SK-N-MC (cell line): Measurements from ENCODE around the gene FOXA1.

Source experiments
- DNase-seq: peaks from one replicate; pipeline ENCODE4 v3.0.0-alpha.2; 2011; ENCODE audit warnings: low read depth, low spot score
- H3K27ac ChIP-seq: fragments of 200-600 bp; sonication (generic); 2 replicates; pipeline ENCODE4 v1.5.1; 2016; ENCODE audit warnings: mixed run types
- H3K36me3 ChIP-seq: fragments of 200-600 bp; sonication (generic); 2 replicates; pipeline ENCODE4 v1.6.1; 2017; ENCODE audit warnings: antibody characterized with exemption, low read length, mixed read lengths; ENCODE audit not compliant: insufficient read depth
- H3K4me3 ChIP-seq: fragments of 200-600 bp; sonication (generic); 2 replicates; pipeline ENCODE4 v1.5.1; 2016
- H3K9ac ChIP-seq: fragments of 200-600 bp; sonication (generic); 2 replicates; pipeline ENCODE4 v1.8.0; 2017; ENCODE audit warnings: mixed run types, mixed read lengths; ENCODE audit not compliant: insufficient read length
- H3K9me3 ChIP-seq: fragments of 200-600 bp; sonication (generic); 2 replicates; pipeline ENCODE4 v1.6.1; 2017; ENCODE audit warnings: low read depth, mild to moderate bottlenecking, antibody characterized with exemption, low read length, moderate library complexity, mixed read lengths
- EZH2 ChIP-seq: fragments of 200-600 bp; sonication (generic); IDR thresholded peaks from one replicate; pipeline ENCODE4 v1.6.1; 2017; ENCODE audit warnings: antibody characterized with exemption
- FOXP2 ChIP-seq: optimal IDR thresholded peaks from 2 replicates; pipeline ENCODE3; 2011; ENCODE audit warnings: mild to moderate bottlenecking, moderate library complexity; ENCODE audit not compliant: insufficient read depth; ENCODE audit errors: extremely low read length, control extremely low read depth
- POLR2AphosphoS5 ChIP-seq: IDR thresholded peaks from 2 replicates; pipeline ENCODE4 v1.6.1; 2012; ENCODE audit warnings: mild to moderate bottlenecking, low read depth, low read length, borderline replicate concordance

Gene FOXA1

DNA sequence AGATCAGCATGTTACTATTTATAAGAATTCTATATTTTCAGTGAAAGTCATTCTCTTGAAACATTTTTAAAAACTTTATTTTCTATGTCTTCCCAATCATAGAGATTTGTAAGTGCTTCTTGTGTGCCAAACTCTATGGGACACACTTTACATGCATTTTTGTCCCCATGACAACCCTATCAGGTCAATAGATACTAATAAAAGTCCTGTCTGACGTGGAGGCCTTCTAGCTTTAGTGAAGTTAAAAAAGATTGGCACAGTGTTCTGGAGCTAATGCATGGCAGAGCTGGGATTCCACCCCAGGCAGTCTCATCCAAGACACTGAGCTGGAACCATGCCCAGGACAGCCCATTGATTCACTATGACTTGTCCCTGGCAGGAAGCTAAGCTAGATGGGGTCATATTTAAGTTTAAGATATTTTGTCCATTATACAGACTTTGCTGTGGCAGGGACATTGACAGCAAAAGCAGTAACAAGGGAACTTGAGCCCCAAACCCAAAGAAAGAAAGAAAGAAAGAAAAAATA lies 28.4 kb upstream of the FOXA1 start:
- H3K9ac ChIP-seq: no peak overlapping the region
- peak; percentile 45 for DNase-seq
- TF ChIP-seq POLR2AphosphoS5: no peak
- TF ChIP-seq FOXP2: no peak
- no peak for TF ChIP-seq EZH2
- H3K36me3 ChIP-seq: no peaks in the 10 kb centered on the region
- no peaks in the 10 kb centered on the region for H3K9me3 ChIP-seq
- H3K27ac ChIP-seq: peak overlapping the region; percentile 83
- H3K4me3 ChIP-seq: no peak overlapping the region

DNA sequence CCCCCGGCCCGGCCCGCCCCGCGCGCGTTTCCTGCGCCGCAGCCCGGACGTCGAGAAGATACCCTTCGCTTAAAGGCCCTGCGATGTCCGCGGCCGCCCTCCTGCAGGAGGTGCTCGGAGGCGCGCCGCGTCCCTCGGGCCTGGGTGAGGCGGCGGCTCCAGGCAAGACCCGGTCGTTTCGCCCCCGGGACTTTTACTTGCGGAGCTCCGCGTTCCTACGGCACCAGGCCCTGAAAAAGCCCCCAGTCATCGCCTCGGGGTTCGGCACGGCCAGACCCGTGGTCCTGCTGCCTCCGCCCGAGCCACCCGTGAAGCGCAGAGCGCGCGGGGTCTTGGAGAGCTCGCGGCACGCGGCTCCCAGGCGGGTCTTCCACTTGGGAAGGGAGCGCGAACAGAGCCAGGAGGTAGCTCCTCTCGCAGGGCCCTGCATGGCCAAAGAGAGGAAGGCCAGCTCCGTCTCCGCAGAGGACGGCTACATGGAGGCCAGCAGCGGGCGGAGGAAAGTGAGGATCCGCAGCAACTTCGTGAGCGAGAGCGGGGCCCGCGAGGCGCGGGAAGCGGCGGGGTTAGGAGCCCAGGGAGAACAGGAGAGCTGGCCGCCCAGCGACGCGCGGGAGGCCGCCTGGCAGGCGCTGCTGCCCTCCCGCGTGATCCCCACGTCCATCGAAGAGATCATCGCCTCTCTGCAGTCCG lies 27.3 kb upstream of the FOXA1 start:
- no peak for TF ChIP-seq EZH2
- no peak for TF ChIP-seq FOXP2
- no peak for TF ChIP-seq POLR2AphosphoS5
- Histone ChIP-seq H3K36me3 (no peaks in the 10 kb centered on the region), H3K9ac (no peak overlapping the region), H3K9me3 (no peaks in the 10 kb centered on the region), H3K4me3 (no peak overlapping the region), H3K27ac (no peak overlapping the region)
- no peak for DNase-seq

DNA sequence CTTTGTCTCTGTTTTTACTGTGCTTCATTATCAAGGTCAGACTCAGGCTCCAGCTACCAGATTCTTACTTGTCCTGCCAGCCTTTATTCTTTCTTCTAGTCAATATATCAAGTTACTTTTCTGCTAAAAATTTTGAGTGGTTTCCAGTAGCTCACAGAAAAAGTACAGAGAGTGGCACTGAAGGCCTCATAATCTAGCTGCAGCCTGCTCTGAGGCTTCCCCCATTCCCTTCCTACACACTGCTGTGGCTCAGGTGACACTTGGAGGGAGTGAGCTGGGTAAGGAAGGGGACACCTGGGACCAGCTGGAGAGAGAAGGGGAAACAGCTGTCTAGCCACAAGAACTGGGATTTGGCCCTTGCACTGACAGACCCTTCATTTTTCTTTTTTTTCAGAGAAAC lies 25.8 kb upstream of the FOXA1 start:
- H3K9me3 ChIP-seq: no peaks in the 10 kb centered on the region; the same call in 1 of the 2 replicates
- H3K27ac ChIP-seq: no peak overlapping the region
- TF ChIP-seq POLR2AphosphoS5 (no peak), EZH2 (no peak), FOXP2 (no peak)
- no peak for DNase-seq
- no peaks in the 10 kb centered on the region for H3K36me3 ChIP-seq
- H3K9ac ChIP-seq: no peak overlapping the region
- H3K4me3 ChIP-seq: no peak overlapping the region

DNA sequence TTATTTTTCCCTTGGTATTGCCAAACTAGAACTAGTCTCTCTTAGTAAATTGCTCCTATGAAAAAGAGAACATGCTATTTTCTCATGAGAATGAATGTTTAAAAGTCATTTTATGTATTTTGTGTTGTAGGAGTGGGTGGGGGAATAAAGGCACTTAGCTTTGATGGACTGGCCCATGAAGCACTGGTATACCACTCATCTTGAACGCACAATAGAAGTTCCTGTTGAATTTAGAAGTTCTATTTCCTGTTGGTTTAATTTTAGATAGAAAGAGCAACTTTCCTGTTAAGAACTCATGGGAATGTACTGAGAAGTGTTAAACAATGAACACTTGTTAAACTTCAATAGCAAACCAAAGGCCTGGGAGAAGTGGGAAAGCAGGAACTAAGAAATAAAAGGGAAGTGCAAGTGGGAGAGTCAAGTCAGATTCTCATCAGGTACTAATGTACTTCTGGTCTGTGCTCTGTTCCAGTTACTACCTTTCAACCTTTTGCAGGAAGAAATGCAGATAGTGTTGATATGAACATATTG lies 23.5 kb upstream of the FOXA1 start:
- no peak overlapping the region for H3K27ac ChIP-seq
- H3K9ac ChIP-seq: no peak overlapping the region
- no peaks in the 10 kb centered on the region for H3K36me3 ChIP-seq
- TF ChIP-seq FOXP2 (no peak), POLR2AphosphoS5 (no peak), EZH2 (no peak)
- no peaks in the 10 kb centered on the region; the same call in 1 of the 2 replicates for H3K9me3 ChIP-seq
- H3K4me3 ChIP-seq: no peak overlapping the region
- DNase-seq: no peak

DNA sequence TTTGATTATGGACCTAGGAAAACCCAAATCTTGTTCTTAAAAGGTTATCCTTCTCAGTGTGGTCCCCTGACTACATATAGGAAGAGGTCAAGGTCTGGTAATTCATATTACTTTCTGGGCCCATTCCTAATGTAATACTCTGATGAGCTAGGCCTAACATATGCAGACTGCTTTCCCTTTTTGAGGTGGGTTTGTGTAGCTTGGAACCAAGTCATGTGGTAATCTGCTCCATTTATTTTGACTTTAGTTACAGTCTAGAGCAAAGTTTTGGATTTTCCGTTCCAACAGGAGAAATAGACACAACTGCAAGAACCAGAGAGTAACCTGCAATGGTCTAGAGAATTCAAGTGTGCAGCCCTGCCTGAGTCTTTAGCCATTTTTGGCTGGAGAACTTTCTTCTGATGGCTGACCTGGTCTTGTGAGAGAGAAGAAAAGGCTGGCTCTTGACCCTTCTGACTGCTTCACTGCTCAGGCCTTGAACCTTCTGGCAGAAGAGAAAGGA lies 22.9 kb upstream of the FOXA1 start:
- TF ChIP-seq FOXP2: no peak
- TF ChIP-seq POLR2AphosphoS5: no peak
- TF ChIP-seq EZH2: no peak
- H3K9me3 ChIP-seq: no peaks in the 10 kb centered on the region; the same call in 1 of the 2 replicates
- H3K36me3 ChIP-seq: no peaks in the 10 kb centered on the region
- no peak for DNase-seq
- no peak overlapping the region for H3K4me3 ChIP-seq
- H3K9ac ChIP-seq: no peak overlapping the region
- H3K27ac ChIP-seq: no peak overlapping the region

DNA sequence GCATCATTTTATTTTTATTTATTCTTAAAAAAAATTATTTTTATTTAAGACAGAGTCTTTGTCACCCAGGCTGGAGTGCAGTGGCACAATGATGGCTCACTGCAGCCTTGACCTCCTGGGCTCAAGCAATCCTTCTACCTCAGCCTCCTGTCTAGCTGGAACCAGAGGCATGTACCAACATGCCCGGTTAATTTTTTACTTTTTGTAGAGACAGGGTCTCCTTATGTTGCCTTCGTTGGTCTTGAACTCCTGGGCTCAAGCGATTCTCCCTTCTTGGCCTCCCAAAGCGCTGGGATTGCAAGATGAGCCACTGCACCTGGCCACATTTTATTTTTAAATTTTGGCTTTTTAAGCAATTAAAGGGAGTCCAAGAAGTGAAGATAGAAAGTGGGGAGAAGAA lies 21.8 kb upstream of the FOXA1 start:
- Histone ChIP-seq H3K36me3 (no peaks in the 10 kb centered on the region), H3K9me3 (no peaks in the 10 kb centered on the region; the same call in 1 of the 2 replicates), H3K9ac (no peak overlapping the region), H3K27ac (no peak overlapping the region), H3K4me3 (no peak overlapping the region)
- DNase-seq: no peak
- TF ChIP-seq POLR2AphosphoS5 (no peak), FOXP2 (no peak), EZH2 (no peak)

DNA sequence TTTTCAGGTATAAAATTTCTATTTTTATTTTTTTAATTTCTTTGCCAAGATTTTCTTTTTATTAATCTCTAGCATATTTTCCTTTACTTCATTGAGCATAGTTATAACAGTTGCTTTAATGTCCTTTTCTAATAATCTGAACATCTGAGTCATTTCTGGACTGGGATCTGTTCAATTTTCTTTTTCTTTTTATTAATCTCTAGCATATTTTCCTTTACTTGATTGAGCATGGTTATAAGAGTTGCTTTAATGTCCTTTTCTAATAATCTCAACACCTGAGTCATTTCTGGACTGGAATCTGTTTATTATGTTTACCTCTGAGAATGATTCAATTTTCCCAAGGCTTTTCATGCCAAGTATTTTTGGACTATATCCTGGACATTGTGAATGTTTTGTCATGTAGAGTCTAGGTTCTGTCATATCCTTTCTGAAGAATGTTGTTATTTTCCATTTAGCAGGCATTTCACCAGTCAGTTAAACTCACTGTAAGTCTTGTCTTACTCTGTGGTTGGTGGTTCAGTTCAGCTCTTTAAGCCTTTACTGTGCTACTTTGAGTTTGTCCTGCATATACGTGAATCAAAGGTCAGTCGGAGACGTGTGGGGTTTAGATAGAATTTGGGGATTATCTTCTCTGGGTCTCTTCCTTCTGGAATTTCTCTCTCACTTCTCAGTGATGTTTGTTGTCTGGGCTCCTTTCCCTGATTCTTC lies 20.7 kb upstream of the FOXA1 start:
- Histone ChIP-seq H3K4me3 (no peak overlapping the region), H3K27ac (no peak overlapping the region), H3K9me3 (no peaks in the 10 kb centered on the region; the same call in 1 of the 2 replicates), H3K36me3 (no peaks in the 10 kb centered on the region), H3K9ac (no peak overlapping the region)
- no peak for DNase-seq
- TF ChIP-seq POLR2AphosphoS5 (no peak), EZH2 (no peak)

DNA sequence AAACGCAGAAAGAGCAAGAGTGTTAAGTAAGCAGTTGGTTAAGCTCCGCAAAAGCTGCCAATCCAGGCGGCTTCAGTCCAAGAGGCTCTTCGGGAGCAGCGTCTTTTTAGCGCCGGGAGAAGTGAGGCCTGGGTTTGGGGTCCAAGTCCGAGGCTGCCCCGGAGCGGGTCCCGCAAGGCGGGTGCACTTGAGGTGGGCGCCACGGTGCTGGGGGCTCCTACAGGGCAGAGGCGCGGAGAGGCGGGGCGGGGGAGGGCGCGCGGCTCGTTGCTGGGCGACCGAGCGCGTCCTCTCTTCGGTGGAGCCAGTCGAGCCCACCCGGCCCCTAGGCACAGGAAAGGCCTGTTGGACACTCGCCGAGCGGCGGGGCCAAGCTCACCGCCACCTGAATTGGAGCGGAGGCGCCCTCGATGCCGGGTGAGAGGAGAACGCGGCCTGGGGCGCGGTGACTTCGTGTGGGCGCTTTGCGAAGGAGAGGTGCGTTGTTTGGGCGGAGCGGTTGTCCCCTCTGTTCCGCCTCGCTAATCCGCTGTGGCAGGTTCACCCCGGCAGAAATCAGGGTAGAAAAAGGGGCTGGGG lies 16.0 kb upstream of the FOXA1 start:
- TF ChIP-seq EZH2 (no peak), POLR2AphosphoS5 (no peak), FOXP2 (no peak)
- no peaks in the 10 kb centered on the region for H3K36me3 ChIP-seq
- H3K9ac ChIP-seq: no peak overlapping the region
- H3K27ac ChIP-seq: no peak overlapping the region
- no peaks in the 10 kb centered on the region; the same call in 1 of the 2 replicates for H3K9me3 ChIP-seq
- no peak overlapping the region for H3K4me3 ChIP-seq
- no peak for DNase-seq
